Measurements from ENCODE around the gene LARGE1.

DNA sequence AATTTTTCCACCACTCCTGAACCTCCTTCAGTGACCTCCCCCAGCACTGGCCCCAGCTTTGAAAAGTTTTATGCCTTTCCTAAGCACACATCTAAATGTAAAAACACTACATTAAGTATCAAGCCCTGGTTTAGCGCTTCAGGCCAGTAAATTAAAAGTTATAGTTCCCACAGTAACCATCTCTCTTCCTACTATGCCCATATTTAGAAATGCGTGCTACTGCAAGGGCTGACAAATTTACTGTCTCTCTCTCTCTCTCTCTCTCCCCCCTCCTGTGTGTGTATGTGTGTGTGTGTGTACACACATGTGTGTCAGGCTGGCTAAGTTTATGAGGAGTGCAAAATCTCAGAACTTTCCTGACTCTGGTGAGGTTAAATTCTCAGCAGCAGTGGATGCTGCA is 231.4 kb downstream of the LARGE1 start:
- TF ChIP-seq, protein P1, sequence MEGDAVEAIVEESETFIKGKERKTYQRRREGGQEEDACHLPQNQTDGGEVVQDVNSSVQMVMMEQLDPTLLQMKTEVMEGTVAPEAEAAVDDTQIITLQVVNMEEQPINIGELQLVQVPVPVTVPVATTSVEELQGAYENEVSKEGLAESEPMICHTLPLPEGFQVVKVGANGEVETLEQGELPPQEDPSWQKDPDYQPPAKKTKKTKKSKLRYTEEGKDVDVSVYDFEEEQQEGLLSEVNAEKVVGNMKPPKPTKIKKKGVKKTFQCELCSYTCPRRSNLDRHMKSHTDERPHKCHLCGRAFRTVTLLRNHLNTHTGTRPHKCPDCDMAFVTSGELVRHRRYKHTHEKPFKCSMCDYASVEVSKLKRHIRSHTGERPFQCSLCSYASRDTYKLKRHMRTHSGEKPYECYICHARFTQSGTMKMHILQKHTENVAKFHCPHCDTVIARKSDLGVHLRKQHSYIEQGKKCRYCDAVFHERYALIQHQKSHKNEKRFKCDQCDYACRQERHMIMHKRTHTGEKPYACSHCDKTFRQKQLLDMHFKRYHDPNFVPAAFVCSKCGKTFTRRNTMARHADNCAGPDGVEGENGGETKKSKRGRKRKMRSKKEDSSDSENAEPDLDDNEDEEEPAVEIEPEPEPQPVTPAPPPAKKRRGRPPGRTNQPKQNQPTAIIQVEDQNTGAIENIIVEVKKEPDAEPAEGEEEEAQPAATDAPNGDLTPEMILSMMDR (IDR thresholded peaks at IDR 0.05), result no peak
- TF ChIP-seq POLR2A (IDR thresholded peaks at IDR 0.05), result no peak

All from uterus (tissue), 2 donors.